HG03139 (cell line): ENCODE measurements around the gene TSC22D3.
A peak's percentile ranks its signal among the peaks of the same experiment; 100 is the strongest.

Experiments
- ATAC-seq: cut with Tn5 transposase; IDR thresholded peaks from one replicate; pipeline ENCODE4 v1.9.1; 2021; ENCODE audit not compliant: unreplicated experiment

Gene TSC22D3

DNA sequence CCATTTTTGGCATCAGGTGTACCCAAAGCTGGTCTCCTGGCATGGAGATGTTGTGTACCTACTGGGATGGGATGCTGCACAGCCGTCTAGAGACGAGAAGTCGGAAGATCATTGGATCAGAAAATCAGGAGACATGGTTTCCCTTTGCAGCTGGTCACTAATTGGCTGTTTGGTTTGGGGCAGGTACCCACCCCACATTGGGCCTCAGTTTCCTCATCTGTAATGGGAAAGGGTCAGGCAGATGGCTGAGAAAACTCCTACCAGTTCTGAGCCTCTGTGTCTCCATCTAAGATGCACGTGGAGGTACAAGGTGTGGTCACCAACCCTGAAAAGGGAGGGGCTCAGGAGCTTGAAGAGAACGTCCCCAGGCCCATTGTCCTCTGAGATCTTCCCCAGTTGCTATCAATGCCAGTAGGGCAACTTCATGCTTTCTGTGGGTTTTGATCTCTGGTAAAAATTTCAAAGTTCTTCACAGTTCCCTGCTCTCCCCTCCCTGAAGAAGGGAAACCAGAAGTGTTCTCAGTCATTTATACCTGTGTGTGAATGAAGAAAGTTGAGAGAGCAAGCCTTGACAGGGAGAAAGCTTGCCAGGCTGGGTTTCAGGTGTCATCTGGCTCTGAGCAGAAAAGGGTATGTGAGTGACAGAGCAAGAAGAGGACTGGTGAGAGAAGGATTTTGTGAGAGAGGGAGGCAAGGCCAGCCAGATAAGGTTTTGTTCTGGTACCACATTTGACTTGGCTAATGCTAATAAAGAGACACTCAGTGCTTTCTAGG lies 15.1 kb downstream of the TSC22D3 start:
- ATAC-seq, result no peak

- ATAC-seq, result no peak
These were observed 17.3 kb downstream of the TSC22D3 start for GRCh38 chrX:107758231-107758766.

DNA sequence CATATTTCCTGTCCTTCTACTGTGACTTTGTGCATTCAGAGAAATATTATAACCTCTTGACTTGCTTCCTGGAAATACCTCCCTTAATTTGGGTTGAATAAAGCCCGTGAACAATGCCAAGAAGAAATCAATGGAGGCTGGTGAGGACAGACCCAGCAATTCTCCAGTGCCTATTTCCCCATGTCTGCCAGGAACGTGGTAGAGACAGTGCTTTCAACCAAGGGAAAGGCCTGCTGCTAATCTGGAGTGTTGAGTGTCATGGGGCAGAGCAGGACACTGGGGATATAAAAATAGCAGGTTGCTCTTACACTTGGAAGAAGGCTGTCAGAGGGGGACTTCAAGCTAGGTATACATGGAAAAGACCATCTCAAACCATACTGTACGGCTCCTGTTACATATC lies 19.9 kb downstream of the TSC22D3 start:
- ATAC-seq, result no peak

DNA sequence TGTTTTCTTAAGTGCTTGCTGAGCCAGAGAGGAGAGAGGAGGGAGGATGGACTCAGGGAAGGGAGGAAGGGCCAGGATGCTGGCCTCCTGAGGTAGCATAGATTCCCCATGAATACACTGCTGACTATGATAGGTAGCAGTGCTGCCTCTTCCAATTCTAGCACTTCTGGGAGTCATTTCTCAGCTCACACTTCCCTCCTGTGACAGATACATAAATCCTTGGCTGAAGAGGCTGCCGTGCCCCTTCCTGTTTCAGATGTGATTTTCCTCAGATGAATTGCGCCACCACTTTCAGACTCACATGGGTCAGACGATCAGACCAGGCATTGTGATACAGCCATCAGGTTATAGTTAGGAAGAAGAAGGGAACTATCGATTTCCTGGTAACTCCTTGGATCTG lies 22.4 kb downstream of the TSC22D3 start:
- ATAC-seq, result no peak

DNA sequence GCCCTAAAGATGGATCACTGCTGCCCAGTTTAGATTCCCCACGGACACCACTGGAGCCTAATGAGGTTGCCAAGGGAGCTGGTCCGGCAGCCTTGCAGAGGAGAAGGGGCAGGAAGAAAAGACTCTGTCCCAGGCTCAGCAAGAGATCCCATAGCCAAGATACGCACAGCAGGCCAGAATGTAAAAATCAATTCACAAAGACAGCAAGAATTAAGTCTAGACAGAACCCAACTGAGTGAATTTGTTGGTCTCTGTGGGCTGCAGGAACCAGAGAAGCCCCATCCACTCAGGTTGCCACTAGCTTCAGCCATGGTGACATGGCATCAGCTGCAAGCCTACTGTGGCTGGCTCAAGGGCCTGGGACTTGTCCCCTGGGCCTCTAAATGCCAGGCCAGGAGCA lies 22.9 kb downstream of the TSC22D3 start:
- ATAC-seq, result no peak

GRCh38 chrX:107752043-107752442 lies 23.5 kb downstream of the TSC22D3 start:
- no peak for ATAC-seq

- ATAC-seq, result no peak
These were observed 24.6 kb downstream of the TSC22D3 start for GRCh38 chrX:107750861-107751445.

- ATAC-seq, result no peak
These were observed 25.3 kb downstream of the TSC22D3 start for GRCh38 chrX:107750263-107750662.

- no peak for ATAC-seq
These were observed 27.1 kb downstream of the TSC22D3 start for GRCh38 chrX:107748506-107748905.

- ATAC-seq, result no peak
These were observed 27.9 kb downstream of the TSC22D3 start for GRCh38 chrX:107747596-107748161.

GRCh38 chrX:107744868-107745267 lies 30.7 kb downstream of the TSC22D3 start:
- ATAC-seq, result no peak

DNA sequence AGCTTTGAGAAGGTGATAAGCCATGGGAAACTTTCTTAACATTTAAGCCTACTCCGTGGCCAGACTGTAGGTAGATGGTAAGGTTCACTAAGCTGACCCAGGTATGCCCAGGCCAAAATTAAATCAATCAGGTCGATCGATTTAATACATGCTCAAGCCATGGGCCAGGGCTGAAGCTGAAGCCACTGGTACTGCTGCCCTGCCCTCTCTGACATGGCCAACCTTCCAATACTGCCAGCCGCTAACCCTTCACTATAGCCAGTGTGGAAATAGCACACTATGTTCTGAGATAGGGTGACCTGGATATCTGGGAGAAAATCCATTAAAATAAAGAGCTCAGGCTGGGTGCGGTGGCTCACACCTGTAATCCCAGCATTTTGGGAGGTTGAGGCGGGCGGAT lies 31.6 kb downstream of the TSC22D3 start:
- ATAC-seq, result no peak

DNA sequence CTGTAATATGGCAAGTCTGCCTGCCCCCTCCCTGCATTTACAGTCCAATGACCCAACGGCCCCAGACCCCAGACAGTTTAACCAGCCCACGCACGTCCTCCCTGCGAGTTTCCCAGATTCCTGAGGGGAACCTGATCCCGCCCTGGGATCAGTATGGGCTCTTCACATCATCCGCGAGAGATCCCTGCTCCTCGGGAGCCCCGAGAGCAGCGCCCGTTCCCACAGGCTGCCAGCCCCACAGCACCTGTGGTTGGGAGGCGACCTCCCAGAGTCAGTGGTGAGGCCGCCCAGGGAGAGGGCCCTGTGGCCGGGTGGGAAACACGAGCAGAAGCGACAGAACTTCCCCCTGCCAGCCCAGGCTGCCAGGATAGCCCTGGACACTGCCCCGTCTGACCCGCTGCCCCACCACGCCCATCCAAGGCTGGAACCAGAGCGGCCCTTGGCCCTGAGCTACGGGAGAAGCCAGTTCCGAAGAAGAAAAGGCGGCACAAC lies 32.8 kb downstream of the TSC22D3 start:
- no peak for ATAC-seq

GRCh38 chrX:107741404-107741790 lies 34.2 kb downstream of the TSC22D3 start:
- peak; percentile 9 for ATAC-seq

DNA sequence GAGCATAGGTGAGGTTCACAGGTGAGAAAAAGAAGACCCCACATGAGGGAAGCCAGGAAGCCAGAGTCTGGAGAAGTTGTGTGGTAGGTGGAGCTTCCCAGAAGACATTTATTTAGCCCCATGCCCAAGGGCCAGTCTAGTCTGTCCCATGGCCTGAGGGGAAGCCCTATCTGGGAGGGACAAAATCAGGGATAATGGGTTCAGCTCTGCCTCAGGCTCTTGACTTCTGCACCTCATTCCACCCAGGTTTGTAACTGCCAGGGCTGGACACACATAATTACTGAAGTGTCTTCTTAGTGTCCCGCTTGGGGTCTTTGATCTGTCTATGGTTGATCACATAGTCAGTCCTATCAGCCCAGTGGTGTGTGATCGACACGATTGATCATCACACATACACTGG lies 36.0 kb downstream of the TSC22D3 start:
- ATAC-seq, result no peak

GRCh38 chrX:107738768-107739167 lies 36.8 kb downstream of the TSC22D3 start:
- ATAC-seq, result no peak

GRCh38 chrX:107738272-107738671 lies 37.3 kb downstream of the TSC22D3 start:
- ATAC-seq, result no peak

DNA sequence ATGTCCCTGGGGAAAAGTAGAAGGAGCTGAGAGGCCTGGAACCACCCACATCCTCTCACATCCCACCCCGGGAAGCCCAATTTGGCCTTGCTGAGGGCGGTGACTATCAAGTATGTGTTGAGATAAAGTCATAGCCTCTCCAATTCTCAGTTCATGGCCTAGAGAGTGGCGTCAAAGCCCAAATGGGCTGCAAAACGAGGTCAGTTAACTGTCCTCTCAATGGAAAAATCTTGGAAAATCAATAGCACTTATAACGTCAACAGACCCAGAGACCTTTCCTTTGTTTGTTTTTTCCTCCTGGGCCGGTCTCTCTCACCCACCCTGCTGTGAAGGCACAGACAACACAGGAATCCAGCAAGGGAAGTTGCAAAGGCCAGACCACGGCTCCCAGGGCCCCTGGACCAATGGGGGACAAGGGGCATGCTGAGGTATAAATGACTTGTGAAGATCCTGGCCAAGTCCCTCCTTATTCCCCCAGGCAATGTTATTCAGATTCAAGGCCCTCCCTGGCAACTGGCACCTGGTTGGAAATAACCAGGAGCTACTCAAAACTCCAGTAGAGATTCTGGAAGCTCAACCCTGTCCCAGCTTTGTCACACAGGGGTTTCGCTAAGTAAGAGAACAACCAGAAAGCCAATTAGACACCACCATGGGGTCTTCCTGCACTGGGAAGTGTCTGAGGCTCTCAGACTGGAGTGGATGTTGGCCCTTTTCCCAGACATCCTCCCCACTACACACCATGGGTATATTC lies 38.6 kb downstream of the TSC22D3 start:
- ATAC-seq, result no peak

DNA sequence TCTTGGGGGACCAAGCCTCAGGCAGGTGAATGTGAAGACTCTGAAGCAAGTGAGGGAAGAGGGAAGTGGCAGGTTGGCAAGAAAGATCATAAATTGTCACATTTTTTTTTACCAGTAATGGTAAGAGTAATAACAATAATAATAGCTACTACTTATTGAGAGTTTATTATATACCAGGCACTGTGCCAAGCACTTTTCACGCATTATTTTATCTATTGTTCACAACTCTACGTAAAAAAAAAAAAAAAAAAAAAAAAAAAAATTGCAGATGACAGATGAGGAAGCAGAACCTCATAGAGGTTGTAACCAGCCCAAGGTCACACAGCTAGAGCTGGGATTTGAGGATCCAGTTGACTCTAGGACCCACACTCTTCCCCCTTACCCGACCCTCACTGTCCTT lies 40.9 kb downstream of the TSC22D3 start:
- no peak for ATAC-seq

DNA sequence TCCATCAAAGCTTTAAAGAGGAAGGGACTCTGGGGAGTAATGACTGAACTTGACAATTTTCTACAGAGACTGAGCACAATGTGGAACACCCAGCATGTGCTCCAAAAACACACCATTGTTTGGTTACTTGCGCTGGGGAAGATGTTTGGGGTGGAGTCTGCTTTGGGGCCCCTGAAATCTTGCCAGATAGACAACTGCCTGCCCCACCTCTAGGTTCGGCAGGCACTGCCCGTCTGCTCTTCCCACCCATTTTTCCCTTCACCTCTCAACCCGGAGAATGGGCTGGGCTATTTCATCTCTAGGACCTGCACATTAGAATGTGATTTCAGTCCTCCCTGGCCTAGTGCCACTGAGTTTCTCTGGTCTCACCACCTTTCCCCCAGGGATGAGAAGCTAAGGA lies 41.9 kb downstream of the TSC22D3 start:
- ATAC-seq, result no peak

DNA sequence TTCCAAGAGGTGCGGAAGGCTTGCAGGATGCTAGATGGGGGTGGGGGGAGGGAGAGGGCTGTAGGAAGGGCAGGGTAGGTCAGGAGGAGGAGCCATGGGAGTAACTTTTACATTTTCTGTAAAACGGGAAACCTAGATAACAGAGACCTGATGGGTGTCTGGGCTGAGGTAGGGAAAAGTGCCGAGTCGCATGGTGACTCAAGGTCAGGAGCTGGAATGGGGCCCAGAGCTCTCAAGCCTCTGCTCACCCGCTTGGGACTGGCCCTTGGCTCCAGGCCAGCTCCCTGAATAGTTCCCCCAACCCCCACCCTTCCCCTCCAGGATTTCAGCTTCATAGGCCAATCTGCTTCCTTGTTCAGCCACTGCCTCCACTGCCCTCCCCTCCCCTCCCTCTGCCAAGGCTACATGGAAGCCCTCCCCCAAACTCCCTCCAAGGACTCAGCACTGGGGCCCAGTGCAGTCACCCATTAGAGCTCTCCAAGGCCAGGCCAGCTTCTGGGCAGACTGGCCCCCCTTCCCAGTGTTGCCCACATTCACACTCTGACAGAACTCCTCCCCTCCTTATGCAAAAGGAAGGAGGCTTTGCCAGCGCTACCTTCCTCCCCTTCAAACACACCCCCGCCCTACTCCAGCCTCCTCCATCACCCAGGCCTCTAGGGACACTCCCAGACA lies 43.6 kb downstream of the TSC22D3 start:
- no peak for ATAC-seq
